HG03103 (cell line): ENCODE data around the gene ALKBH5.

Source experiments
- ATAC-seq: cut with Tn5 transposase; IDR thresholded peaks from one replicate; pipeline ENCODE4 v1.9.1; 2021; ENCODE audit warnings: low read depth; ENCODE audit not compliant: unreplicated experiment

Gene ALKBH5

DNA sequence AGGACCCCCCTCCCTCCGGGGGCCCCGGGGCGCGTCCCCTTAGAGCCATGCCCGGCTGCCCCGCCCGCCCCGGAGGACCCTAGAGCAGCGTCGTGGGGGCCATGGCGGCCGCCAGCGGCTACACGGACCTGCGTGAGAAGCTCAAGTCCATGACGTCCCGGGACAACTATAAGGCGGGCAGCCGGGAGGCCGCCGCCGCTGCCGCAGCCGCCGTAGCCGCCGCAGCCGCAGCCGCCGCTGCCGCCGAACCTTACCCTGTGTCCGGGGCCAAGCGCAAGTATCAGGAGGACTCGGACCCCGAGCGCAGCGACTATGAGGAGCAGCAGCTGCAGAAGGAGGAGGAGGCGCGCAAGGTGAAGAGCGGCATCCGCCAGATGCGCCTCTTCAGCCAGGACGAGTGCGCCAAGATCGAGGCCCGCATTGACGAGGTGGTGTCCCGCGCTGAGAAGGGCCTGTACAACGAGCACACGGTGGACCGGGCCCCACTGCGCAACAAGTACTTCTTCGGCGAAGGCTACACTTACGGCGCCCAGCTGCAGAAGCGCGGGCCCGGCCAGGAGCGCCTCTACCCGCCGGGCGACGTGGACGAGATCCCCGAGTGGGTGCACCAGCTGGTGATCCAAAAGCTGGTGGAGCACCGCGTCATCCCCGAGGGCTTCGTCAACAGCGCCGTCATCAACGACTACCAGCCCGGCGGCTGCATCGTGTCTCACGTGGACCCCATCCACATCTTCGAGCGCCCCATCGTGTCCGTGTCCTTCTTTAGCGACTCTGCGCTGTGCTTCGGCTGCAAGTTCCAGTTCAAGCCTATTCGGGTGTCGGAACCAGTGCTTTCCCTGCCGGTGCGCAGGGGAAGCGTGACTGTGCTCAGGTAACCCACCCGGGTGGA lies 759 bp downstream of the ALKBH5 start:
- no peak for ATAC-seq

DNA sequence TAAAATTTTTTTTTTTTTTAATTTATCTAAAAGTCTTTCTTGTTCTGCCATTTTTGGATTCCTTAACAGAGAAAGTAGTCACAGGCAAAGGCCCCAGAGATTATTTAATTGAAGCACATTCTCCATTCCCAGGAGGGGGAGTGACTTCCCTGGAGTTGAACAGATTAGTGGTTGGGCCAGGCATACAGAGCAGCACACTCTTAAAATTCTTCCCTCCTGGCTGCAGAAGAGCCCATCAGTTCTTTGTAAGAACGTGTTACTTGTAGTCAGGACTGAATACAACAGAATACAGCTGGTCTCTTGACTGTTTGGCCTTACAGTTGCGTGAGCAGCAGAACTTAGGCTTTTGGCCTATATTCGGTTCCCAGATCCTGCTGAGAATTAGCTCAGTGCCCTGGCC lies 1.8 kb downstream of the ALKBH5 start:
- no peak for ATAC-seq

- no peak for ATAC-seq
Observed at GRCh38 chr17:18185832-18186626, 2.4 kb downstream of the ALKBH5 start.

- ATAC-seq, result no peak
Observed at GRCh38 chr17:18186627-18186982, 3.0 kb downstream of the ALKBH5 start.

- ATAC-seq, result no peak
Observed at GRCh38 chr17:18187226-18187625, 3.6 kb downstream of the ALKBH5 start.

DNA sequence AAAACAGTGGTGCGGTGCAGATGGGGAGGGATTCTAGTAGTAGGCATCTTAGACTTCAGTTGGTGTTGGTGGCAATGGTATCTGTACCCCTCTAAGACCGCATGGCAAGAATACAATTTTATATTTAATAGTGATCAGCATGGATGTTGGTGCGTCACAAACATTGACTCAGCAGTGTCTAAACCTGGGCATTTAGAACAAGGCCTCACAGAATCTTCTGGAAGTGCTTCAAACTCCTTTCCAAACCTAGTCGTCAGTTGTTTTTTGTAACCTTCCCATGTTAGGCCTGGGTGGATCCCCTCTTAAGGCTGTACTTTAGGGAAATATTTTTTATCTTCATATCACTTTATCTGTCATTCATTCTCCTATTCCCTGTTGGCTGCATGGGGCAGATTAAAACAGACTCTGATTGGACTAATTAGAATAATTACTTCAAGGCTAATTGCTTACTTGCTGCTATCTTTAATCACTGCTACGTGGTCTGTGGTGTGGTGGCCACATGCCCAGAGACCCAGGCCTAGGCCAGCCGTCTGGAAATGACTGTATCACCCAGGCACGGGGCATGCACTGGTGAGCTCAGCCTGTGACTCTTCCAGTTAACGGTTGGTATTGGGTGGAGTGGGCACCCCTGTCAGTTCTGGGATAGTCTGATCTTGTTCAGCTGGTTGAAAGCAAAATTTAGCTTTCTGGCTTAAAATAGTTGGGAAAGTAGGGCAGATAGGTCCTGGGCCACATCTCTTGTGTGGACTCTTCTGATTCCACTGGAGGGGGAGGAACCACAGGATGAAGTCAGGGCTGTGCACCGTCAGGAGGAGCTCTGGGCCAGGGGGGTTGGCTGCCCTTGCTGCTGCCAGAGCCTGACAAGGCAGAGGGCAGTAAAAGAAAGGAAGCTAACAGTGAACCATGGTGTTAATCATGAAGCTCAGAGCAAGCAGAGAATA lies 4.5 kb downstream of the ALKBH5 start:
- ATAC-seq, result no peak

DNA sequence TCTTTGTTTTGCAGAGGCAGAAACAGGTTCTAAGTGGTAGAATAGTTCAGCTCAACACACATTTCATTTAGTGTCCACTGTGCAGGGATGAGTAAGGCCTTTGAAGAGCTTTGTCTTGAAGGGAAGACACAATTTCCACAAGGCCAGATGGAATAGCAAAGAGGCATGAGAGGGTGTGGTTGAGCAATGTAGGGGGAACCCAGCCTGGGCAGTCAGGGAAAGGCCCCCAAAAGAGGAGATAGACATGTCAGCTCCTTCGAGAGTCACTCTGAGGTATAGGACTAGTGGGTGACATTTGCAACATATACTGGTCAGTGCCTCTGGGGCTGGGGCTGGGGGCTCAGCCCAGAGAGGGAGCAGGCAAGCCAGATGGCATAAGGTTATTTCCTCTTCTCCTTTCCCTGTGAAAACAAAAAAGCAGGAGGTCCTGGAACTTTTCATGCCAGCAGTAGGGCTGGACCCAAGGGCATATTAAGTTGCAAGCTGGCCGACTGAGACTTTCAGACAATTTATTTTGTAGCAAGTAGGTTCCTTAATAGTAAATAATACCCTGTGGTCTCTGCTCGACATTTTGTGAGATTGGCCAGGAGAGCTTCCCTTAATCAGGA lies 7.1 kb downstream of the ALKBH5 start:
- ATAC-seq, result no peak

- no peak for ATAC-seq
Observed at GRCh38 chr17:18191236-18191667, 7.6 kb downstream of the ALKBH5 start.

GRCh38 chr17:18191967-18192366 lies 8.3 kb downstream of the ALKBH5 start:
- ATAC-seq, result no peak

- ATAC-seq, result no peak
Observed at GRCh38 chr17:18194394-18194793, 10.8 kb downstream of the ALKBH5 start.

- no peak for ATAC-seq
Observed at GRCh38 chr17:18194804-18195203, 11.2 kb downstream of the ALKBH5 start.

GRCh38 chr17:18195246-18195645 lies 11.6 kb downstream of the ALKBH5 start:
- ATAC-seq, result no peak

- ATAC-seq, result no peak
Observed at GRCh38 chr17:18197535-18198194, 14.0 kb downstream of the ALKBH5 start.

DNA sequence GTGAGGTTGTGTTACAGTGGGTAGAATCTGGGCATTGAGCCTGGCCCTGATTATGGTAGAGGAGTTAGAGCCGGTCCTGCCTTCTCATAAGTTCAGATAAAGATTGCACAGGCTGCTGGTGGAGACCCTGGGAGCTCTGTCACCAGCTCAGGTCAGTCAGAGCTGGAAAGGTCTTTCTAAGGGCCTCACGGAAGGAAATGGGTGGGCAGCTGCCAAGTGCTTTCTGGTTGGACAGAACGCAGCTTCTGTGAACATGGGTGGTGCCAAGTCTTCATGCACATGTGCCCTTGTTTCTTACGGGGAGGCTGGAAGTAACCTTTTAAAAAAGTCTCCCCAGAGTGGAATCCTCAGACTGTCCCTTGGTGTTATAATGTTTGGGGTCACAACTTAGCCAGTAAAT lies 14.9 kb downstream of the ALKBH5 start:
- no peak for ATAC-seq

DNA sequence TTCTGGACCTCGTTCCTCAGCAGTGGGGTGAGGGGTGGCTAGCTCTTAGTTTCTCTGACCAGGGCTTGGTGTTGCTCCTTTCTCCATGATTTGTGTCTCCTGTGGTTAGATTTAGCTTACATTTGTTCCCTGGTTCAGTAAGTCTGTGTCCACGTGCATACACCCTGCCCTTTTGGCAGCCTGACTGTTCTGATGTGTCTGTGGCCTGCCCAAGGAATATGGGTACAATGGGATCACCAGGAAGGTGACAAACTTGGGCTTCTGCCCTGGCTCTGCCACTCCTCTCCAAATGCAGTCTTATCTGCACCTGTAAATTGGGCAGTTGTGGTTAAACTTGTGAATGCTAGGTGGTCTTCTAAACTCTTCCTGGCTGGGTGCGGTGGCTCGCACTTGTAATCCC lies 17.5 kb downstream of the ALKBH5 start:
- ATAC-seq, result no peak

DNA sequence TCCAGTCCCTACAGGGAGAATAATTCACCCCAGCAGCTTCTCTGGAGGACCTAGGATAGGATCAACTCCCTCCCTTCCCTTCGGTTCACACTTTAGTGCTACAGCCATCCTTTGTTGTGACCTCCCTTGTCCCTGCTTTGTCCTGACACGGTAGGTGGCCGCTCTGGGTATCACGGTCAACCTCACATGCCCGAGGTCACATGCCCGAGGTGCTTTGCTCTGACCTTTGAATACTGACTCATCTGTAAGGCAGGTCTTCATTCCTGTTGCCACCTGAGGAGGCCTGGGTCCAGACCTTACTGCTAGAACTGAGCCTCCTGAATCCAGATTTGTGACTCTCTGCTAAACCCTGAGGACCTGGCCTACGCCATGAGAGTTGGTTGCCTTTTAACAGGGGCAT lies 19.7 kb downstream of the ALKBH5 start:
- no peak for ATAC-seq

DNA sequence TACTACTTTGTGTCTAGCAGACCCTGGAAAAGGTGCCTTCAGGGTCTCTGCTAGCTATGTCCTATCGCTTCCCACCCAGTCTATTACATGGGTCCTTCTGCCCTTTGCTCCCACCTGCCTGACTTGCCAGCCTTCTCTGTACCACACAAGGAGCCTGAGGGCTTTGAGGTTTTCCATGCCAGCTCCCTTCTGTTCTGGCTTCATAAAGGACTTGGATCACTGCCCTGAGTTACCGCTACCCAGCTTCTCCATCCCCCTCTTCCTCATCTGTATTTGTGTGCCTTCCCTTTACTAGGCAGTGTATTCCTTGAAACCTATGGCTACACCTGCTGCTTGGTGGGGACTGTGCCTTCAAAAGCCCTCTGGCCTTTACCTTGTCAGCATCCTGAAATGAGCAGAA lies 22.2 kb downstream of the ALKBH5 start:
- no peak for ATAC-seq

- ATAC-seq, result no peak
Observed at GRCh38 chr17:18206962-18207361, 23.3 kb downstream of the ALKBH5 start.

DNA sequence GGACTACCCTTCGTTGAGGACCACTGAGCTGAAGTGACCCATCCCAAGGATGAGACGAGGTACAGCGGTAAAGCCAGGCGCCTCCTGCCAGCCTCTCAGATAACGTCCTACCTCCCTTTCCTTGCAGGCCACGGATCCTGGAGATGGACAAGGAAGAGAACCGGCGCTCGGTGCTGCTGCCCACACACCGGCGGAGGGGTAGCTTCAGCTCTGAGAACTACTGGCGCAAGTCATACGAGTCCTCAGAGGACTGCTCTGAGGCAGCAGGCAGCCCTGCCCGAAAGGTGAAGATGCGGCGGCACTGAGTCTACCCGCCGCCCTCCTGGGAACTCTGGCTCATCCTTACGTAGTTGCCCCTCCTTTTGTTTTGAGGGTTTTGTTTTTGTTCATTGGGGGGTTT lies 24.5 kb downstream of the ALKBH5 start:
- no peak for ATAC-seq
